Rectal smooth muscle tissue (tissue), 1 donor: ENCODE measurements around the gene COX15.

Experiments
- H3K27ac ChIP-seq: one replicate; pipeline ENCODE4 v1.7.0; 2013; ENCODE audit warnings: low read depth, low read length, inconsistent platforms
- H3K27me3 ChIP-seq: one replicate; pipeline ENCODE4 v1.7.0; 2013; ENCODE audit warnings: low read length; ENCODE audit not compliant: control insufficient read depth, insufficient read depth
- H3K36me3 ChIP-seq: one replicate; pipeline ENCODE4 v1.7.0; 2013; ENCODE audit warnings: low read length; ENCODE audit not compliant: control insufficient read depth, insufficient read depth
- H3K4me1 ChIP-seq: one replicate; pipeline ENCODE4 v1.7.0; 2013; ENCODE audit warnings: low read length; ENCODE audit not compliant: control insufficient read depth, insufficient read depth
- H3K4me3 ChIP-seq: one replicate; pipeline ENCODE4 v1.7.0; 2013; ENCODE audit warnings: low read length
- H3K9ac ChIP-seq: one replicate; pipeline ENCODE4 v1.7.0; 2013; ENCODE audit warnings: low read length

Gene COX15

GRCh38 chr10:99731306-99732032, 458 bp downstream of the COX15 start:
- Histone ChIP-seq H3K27ac (peak overlapping the region; percentile 90), H3K27me3 (no peaks in the 10 kb centered on the region), H3K36me3 (peaks cover 10% of the 10 kb centered on the region), H3K4me1 (peaks cover 7% of the 10 kb centered on the region), H3K9ac (peak overlapping the region; percentile 92), H3K4me3 (peak overlapping the region; percentile 99)

GRCh38 chr10:99730026-99730425, 1.9 kb downstream of the COX15 start:
- Histone ChIP-seq H3K36me3 (peaks cover 10% of the 10 kb centered on the region), H3K4me3 (no peak overlapping the region), H3K9ac (no peak overlapping the region), H3K27ac (no peak overlapping the region), H3K4me1 (peaks cover 7% of the 10 kb centered on the region), H3K27me3 (no peaks in the 10 kb centered on the region)

GRCh38 chr10:99720387-99720786, 11.5 kb downstream of the COX15 start:
- Histone ChIP-seq H3K9ac (no peak overlapping the region), H3K36me3 (peaks cover 25% of the 10 kb centered on the region), H3K27ac (no peak overlapping the region), H3K4me1 (no peaks in the 10 kb centered on the region), H3K27me3 (no peaks in the 10 kb centered on the region), H3K4me3 (no peak overlapping the region)

GRCh38 chr10:99714446-99714845, 17.5 kb downstream of the COX15 start:
- peaks cover 6% of the 10 kb centered on the region for H3K4me1 ChIP-seq
- no peak overlapping the region for H3K4me3 ChIP-seq
- no peak overlapping the region for H3K9ac ChIP-seq
- peaks cover 21% of the 10 kb centered on the region for H3K36me3 ChIP-seq
- H3K27me3 ChIP-seq = no peaks in the 10 kb centered on the region
- H3K27ac ChIP-seq = no peak overlapping the region

- H3K27ac ChIP-seq = no peak overlapping the region
- H3K9ac ChIP-seq = no peak overlapping the region
- H3K4me3 ChIP-seq = no peak overlapping the region
- H3K27me3 ChIP-seq = no peaks in the 10 kb centered on the region
- peaks cover 17% of the 10 kb centered on the region for H3K4me1 ChIP-seq
- peaks cover 8% of the 10 kb centered on the region for H3K36me3 ChIP-seq
These were observed 20.7 kb downstream of the COX15 start for GRCh38 chr10:99711129-99711719.

- peak overlapping the region; percentile 17 for H3K27ac ChIP-seq
- no peak overlapping the region for H3K4me3 ChIP-seq
- H3K36me3 ChIP-seq = peaks cover 8% of the 10 kb centered on the region
- no peak overlapping the region for H3K9ac ChIP-seq
- peaks cover 17% of the 10 kb centered on the region for H3K4me1 ChIP-seq
- H3K27me3 ChIP-seq = no peaks in the 10 kb centered on the region
These were observed 22.3 kb downstream of the COX15 start for GRCh38 chr10:99709480-99710229.

GRCh38 chr10:99708428-99709012, 23.4 kb downstream of the COX15 start:
- H3K4me1 ChIP-seq = peaks cover 17% of the 10 kb centered on the region
- H3K36me3 ChIP-seq = peaks cover 7% of the 10 kb centered on the region
- H3K27me3 ChIP-seq = no peaks in the 10 kb centered on the region
- peak overlapping the region; percentile 61 for H3K27ac ChIP-seq
- no peak overlapping the region for H3K4me3 ChIP-seq
- no peak overlapping the region for H3K9ac ChIP-seq

- no peak overlapping the region for H3K9ac ChIP-seq
- H3K27me3 ChIP-seq = no peaks in the 10 kb centered on the region
- no peak overlapping the region for H3K4me3 ChIP-seq
- no peaks in the 10 kb centered on the region for H3K4me1 ChIP-seq
- H3K27ac ChIP-seq = no peak overlapping the region
- peaks cover 15% of the 10 kb centered on the region for H3K36me3 ChIP-seq
These were observed 31.3 kb downstream of the COX15 start for GRCh38 chr10:99700649-99701048.

GRCh38 chr10:99698504-99699080, 33.3 kb downstream of the COX15 start:
- Histone ChIP-seq H3K36me3 (peaks cover 11% of the 10 kb centered on the region), H3K9ac (no peak overlapping the region)

GRCh38 chr10:99695761-99696160, 36.2 kb downstream of the COX15 start:
- Histone ChIP-seq H3K4me3 (no peak overlapping the region), H3K9ac (no peak overlapping the region), H3K4me1 (no peaks in the 10 kb centered on the region), H3K36me3 (peaks cover 12% of the 10 kb centered on the region), H3K27me3 (no peaks in the 10 kb centered on the region), H3K27ac (no peak overlapping the region)

More at GRCh38 chr10:99698504-99699080, 33.3 kb downstream of the COX15 start:
- Histone ChIP-seq H3K27me3 (no peaks in the 10 kb centered on the region), H3K27ac (no peak overlapping the region), H3K4me3 (no peak overlapping the region), H3K4me1 (no peaks in the 10 kb centered on the region)

GRCh38 chr10:99693933-99694583, 37.9 kb downstream of the COX15 start:
- peaks cover 12% of the 10 kb centered on the region for H3K36me3 ChIP-seq
- no peak overlapping the region for H3K4me3 ChIP-seq
- no peaks in the 10 kb centered on the region for H3K4me1 ChIP-seq
- no peak overlapping the region for H3K27ac ChIP-seq
- H3K9ac ChIP-seq = no peak overlapping the region
- H3K27me3 ChIP-seq = no peaks in the 10 kb centered on the region

- Histone ChIP-seq H3K4me1 (no peaks in the 10 kb centered on the region), H3K4me3 (no peak overlapping the region), H3K9ac (no peak overlapping the region), H3K27ac (no peak overlapping the region), H3K36me3 (peaks cover 8% of the 10 kb centered on the region), H3K27me3 (no peaks in the 10 kb centered on the region)
These were observed 42.5 kb downstream of the COX15 start for GRCh38 chr10:99689461-99689860.
